ENCODE measurements around the gene NCS1.
A peak's percentile ranks its signal among the peaks of the same experiment; 100 is the strongest.

The NCS1 gene

DNA sequence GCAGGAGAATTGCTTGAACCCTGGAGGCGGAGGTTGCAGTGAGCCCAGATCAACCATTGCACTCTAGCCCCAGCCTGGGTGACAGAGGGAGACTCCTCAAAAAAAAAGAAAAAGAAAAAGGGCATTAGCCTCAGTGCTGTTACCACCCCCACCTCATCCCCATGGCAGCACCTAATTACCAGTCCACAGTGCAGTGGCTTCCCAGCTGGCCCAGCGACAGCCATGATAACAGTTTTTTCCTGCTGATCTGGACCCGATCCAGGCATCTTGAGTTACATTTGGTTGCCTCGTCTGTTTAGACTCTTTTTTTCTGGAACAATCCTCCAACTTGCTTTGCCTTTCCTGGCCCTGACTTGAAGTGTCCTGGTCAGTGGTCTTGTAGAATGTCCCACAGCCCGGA is 24.4 kb downstream of the NCS1 start:
- DNase-seq, result no peak

DNA sequence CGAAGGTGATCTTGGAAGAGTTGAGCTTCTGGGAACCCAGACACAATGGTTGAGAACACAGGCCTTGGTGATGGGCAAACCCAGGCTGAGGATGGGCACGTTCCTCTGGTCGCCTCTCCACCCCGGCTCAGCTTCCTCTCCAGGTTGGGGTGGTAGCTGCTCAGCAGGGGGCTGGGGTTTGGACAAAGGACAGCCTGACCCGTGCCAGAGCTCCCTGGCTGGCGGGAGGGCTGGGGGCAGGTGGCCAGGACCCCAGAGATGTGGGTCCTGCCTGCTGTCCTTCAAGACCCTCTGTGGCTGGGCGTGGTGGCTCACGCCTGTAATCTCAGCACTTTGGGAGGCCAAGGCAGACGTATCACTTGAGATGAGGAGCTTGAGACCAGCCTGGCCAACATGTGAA is 25.2 kb downstream of the NCS1 start:
- DNase-seq, result no peak

DNA sequence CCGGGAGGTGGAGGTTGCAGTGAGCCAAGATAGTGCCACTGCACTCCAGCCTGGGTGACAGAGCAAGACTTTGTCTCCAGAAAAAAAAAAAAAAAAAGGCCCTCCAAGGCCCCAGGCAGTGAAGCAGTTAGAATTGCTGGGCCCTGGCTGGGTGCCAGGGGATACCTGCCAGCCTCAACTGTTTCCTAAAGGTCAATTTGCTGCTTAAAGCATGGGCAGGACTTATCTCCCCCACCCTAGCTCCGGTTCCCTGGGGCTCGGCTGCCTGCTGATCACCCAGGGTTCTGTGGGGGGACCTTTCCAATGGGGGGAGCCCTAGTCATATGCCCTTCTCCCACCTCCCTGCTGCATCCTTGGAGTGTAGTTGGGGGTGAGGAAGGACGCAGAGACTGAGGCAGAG is 25.7 kb downstream of the NCS1 start:
- DNase-seq, result no peak

DNA sequence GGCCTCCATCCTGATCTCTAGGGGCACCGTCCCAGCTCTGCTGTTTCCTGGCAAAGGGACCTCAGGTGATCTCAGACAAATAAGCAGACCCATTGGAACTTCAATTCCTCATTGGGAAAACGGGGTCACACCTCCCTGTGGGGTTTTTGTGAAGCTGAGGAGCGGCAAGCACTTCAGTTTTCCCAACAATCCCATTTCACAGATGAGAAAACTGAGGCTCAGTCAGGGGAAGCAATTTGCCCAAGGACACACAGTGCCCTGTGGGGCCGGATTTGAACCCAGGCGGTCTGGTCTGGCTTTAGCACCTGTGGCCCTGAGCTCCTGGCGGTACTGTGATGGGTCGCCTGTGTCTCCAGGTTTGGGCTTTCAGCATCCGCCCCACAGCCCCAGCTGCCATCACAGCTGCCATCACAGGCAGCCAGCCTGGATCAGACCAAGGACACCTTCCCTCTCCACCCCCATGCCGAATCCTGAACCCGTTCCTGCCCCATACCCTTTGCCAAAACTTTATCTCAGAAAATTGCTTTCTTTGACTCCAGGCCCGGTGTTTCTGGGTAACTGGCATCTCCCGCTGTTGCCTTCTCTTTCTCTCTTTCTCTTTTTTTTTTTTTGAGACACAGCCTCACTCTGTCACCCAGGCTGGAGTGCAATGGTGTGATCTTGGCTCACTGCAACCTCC is 26.4 kb downstream of the NCS1 start:
- DNase-seq, result no peak

DNA sequence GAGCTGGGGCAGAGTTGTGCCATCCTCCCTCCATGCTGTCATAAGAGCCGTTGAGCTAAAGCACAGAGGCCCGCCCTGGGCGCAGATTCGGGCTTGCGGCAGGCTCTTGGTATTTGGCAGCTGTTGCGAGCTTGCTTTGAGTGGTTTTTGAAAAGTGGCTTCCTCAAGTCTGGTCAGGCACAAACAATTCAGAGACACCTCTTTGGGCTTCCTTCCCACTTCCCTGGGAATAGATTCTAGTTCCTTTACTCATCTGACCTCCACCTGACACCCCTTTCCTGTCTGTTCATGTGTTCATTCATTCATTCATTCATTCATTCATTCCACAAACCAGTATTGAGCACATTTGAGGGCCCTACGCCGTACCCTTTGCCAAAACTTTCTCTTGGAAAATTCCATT is 27.4 kb downstream of the NCS1 start:
- no peak for DNase-seq

DNA sequence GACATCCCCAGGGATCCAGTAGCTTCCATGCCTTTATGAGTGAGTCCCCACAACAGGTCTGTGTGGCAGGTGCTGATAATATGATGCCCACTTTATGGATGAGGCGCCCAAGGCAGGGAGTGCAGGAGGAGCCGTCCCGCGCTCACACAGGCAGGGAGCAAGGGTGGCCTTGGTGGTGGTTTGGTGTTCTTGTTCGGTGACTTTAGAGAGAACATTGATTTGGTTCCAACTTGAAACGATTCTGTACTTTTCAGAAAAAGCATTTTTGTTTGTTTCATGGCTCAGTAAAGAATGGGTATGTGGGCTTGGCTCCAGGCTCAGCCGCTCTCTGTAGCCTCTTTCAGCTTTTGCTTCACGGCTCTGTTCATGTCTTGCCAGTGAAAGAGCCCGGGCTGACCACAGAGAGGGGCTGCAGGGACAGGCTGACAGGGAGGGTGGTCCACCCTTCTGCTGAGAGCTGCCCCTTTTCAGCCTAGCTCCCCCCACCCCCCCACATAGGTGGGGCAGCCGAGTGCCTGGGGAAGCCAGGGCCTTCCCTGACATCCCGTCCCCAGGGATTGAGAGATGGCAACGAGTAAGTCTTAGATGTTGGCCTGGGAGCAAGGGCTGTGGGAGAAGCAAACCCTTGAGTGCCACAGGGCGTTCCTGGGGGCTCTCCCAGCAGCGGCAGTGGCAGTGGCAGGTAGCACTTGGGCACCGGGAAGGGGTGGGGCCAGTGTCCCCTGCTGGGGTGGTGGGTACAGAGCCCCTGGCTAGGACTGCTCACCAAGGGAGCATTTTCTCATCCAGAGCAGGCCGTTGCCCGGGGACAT is 28.0 kb downstream of the NCS1 start:
- DNase-seq, result no peak

DNA sequence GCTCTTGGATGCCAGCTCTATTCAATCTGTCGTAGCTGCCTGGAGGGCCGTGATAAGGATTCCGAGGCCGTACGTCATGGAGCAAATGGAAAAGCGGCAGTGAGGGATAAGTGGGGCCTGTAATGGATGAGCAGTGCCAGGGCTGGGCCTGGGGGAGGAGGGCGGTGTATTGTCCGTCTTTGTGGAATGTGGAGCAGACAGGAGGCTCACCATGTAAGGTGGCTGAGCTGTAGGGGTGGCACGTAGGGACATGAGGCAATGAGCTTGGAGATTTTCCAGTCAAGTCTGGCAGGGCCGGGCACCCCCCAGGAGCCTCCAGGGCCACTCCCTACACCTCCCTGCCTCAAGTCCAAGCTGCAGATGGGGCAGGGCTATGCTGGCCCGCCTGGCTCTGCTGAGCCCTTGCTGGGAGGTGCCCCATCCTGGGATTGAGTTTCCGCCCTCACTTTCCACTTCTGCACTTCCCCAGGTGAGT is 29.2 kb downstream of the NCS1 start:
- no peak for DNase-seq

DNA sequence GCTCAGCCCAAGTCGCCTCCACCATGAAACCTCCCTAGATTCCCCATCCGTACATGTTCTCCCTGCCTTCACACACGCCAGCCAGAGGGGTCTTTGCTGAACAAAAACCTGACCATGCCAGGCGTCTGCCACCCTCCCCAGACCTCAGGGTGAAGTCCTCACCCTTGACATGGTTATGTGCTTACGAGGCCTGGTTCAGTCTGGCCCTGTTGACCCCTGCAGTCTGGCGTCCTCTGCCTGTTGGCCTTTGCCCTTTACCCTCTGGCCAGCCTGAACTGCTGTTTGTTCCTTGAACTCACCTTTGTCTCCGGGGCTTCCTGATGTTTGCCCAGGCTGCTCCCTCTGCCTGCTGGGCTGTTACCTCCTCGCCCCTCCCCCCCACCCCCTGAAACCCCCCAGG is 29.8 kb downstream of the NCS1 start:
- DNase-seq, result no peak

DNA sequence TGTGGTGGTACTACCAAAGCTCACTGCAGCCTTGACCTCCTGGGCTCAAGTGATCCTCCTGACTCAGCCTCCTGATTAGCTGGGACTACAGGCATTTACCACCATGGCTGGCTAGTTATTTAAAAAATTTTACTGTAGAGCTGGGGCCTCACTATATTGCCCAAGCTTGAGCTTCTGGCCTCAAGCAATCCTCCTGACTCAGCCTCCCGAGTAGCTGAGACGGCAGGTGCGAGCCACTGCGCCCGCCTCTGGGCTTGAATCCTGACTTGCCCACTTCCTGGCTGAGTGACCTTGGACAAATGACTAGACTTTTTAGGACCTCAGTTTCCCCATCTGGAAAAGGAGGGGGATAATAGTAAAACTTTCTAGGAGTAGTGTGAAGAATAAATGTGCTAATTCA is 32.1 kb downstream of the NCS1 start:
- DNase-seq, result no peak

DNA sequence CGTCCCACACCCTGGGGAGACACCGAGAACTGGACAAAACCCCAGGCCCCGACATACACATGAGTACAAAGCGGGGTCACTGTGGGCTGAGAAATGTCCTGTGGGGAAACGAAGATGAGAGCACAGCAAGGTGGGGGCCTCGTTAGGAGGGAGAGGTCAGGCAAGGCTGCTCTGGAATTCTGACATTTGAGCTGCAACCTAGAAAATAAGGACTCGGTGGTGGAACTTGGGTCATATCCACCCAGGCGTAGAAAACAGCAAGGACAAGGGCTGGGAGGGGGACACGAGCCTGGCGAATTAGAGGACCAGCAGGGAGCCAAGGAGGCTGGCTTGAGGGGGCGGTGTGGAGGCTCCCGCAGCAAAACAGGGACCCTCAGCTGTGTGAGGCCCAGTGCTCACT is 32.8 kb downstream of the NCS1 start:
- no peak for DNase-seq

DNA sequence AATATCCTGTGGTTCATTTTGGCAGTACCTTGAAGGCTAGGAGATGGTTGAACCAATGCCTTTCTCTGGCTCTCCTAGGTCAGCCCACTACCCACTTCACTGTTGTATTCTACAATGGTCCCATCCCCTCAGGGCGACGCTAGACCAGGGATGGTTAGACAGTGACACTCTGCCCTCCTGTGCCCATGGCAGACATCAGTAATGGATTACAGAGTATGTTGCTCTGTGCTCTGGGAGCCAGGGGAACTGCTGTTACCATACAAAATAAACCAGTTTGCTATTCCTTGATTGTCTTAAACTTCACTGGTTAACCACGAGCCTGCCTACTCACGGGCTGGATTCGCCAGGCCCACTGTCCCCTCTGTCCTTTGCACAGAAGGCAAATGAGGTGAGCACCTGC is 33.7 kb downstream of the NCS1 start:
- no peak for DNase-seq

DNA sequence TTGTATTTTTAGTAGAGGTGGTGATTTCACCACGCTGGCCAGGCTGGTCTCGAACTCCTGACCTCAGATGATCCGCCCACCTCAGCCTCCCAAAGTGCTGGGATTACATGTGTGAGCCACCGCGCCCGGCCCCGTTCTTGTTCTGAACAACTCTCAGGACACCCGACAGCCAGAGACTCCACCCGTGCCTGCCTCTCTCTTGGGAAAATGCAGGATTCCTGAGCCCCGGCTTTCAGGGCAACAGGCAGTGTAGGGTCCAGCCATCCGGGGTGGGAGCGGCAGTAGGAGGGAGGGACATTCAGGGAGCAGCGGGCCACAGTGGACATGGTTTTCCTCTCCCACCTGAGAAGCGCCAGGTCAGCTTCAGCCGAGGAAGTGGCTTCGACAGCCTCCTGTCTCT is 34.4 kb downstream of the NCS1 start:
- DNase-seq, result no peak

DNA sequence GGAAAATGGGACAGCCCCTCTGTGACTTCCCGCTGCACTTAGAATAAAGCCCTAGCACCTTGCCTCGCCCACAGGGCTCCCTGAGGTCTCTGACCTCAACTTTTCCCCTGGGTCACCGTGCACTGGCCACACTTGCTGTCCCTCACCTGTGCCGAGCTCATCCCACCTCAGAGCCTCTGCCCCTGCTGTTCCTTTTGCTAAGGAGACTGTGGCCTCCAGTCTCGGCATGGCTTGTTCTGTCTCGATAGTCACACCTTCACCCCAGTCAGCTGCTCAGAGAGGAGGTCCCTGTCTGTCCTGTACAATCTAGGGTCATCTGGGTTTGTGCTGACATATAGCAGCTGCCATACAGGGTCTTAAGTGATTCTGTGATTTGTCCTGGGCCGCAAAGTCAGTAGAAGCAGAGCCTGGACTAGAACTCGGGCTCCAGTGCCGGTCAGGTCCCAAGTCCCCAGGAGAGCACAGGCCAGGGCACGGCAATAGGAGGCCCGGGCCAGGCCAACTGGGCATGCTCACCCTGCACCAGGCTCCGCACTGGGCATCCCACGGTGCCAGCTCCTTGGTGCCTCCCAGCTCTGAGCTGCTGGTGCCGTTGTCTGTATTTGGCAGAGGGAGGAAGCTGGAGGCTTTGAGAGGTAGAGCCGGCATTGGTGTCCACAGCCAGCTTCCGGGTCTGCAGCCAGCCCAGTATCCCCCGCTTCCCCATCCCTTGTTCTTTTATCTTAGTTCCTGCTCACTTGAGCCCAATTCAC is 35.2 kb downstream of the NCS1 start:
- DNase-seq, result no peak

DNA sequence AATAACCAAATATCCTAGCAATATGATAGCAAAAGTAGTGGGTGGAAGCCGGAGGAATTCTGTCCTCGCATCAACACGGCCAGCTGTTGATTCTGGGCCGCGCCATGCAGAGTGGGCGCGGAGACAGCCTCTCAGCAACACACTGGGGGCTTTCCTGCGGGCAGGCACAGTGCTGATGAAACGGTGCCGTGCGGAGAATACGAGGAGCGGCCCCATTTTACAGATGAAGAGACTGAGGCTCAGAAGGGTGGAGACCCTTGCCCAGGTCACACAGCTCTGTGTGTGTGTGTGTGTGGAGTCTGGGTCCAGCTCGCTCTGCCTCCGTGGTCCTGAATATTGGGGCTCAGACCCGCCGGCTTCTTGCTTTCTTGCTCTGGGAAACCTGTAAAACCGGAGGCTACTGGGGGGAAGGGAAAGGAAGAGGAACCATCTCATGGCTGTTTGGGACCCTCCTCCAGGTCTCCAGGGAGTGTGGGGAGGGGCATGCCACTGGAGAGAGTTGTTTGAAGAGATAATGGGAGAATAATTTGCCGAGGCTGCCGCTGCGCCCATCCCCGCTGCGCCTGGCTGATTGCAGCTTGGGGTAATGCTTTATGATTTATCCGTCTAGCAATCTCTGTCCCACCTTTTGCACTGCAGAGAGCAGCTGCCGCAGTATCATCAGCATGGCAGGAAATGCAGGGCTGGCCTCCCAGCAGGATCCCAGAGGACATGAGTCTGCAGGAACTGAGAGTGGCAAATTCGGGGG is 36.6 kb downstream of the NCS1 start:
- no peak for DNase-seq

DNA sequence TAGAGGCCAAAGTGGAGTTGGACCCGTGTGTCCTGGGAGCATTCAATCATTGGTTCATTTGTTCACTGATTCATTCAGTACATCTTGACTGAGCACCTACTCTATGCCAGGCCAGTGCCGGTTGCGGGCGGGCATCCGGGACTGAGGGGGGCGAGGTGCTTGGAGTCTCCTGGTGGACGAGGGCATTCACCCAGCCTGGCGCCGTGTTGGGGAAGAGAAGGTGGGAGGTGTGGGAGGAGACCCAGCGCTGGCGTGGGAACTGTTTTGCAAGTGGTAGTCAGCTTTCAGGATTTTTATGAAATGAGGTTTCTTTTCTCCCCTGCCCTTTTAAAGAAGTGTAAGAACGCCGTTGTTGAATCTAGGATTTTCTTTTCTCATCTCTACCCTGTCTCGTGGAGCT is 37.2 kb downstream of the NCS1 start:
- no peak for DNase-seq

DNA sequence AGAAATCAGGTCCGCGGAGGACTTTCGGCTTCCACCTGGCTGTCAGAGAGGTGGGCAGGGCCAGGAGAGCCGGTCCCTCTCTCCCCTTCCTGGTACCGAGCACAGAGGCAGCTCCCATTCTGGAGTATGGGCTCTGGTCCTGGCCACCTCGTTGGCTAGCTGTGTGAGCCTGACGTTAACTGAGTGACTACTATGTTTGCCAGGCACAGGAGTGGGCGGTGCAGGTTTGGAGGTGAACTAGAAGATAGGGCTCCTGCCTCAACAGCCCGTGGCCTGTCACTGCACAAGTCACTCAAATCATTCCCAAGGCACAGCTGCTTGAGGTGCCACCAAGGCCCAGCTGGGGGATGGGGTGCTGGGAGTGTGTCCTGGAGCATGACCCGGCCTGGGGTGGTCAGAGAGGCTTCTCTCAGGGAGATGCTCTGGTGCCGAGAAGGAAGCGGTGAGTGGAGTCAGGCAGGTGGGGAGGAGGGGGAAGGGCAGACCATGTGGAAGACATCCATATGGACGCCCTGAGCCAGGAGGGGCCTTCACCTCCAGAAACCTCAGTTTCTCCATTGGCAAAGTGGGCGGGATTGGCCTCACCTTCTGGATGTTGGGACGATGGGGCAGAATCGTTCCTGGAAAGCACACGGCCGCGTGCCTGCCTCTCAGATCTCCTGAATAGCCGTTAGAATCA is 39.5 kb downstream of the NCS1 start:
- no peak for DNase-seq

DNA sequence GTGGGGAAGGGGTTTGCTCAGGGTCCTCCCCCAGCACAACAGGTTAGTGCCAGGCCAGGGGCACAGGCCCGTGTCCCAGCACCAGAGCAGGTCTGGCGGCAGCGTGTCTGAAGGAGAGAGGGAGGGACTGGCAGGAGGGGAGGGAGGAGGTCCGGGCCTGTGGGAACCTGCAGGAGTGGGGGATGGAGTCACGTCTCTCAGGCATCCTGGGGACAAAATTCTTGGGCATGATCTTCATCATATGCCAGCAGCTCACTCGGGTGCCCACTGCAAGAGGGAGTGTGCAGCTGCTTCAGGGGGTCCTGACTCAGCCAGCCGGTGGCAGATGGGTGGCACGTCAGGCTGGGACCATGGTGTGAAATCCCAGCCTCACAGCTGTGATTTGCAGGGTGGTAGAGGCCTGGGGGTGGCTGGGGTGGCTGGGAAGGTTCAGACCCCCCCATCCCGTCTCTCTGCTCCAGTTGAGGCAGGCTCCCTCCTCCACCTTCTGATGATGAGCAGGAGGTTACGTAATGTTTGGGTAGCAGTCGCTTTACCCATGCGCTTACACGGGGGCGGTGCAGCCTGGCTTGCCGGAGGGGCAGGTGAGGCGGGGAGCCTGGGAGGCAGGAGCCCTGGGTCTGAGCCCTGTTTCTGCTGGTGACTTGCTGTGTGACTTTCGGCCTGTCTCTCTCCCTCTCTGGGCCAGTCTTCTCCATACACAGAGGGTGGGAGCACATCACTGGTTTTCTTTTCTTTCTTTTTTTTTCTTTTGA is 40.5 kb downstream of the NCS1 start:
- no peak for DNase-seq

DNA sequence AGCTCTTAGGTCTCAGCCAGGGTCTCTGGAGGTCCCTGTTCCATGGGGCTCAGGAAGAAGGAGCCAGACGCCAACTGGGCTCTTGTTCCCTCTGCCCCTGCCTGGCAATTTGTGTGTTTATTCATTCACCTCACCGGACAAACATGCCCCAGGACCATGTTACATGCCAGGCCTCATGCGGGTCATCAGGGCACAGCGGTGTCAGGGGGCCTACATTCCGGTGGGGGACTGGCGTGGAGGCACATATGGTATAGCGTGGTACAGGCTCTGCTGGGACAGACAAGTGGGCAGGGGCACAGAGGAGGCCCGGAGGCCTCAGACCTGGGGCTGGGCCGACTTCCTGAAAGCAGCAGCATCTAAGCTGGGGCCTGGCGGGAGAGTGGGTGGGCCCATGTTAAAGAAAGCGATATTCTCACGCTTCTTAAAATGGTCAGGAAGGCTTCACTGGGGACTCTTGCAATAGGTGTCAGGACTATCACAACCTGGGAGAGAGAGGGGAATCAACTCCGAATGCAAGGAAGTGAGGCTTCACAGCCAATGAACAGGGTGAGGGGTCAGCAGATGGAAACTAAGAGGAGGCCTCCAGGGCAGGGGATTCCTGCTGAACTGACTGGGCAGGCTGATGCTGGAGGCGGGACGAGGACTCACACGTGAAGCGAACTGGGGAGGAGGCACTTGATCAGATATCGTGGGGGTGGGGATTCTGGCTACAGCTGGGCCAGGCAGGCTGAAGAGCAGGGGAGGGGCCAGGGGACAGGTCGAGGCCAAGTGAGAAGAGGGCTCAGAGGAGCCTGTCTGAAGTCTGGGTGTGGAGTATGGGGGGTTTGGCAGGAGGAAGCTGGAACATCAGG is 41.9 kb downstream of the NCS1 start:
- DNase-seq, result no peak

DNA sequence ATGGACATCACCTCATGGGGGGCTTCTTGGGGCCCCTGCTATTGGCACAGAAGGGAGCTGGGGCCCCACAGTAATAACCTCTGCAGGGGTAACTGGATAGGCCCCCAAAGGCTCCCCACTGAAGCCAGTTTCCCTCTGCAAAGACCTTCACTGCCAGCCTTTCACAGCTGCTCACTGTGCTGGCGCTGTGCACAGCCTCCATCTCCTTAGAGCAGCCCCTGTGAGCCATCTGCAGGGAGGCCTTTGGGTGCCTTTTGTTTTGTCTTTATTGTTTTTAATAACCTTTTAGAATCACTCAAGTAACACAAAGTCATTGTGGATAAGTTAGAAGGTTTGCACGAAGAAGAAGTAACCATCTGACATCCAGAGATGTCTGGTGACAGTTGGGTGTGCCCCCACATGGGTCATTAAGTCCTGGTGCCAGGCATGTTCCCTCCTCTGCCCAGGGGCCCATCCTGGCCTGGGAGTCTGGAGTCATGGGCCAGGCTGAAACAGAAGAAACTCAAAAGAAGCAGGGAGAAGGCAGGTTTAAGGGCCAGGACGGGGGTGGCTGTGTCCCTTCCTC is 42.7 kb downstream of the NCS1 start:
- DNase-seq, result no peak

DNA sequence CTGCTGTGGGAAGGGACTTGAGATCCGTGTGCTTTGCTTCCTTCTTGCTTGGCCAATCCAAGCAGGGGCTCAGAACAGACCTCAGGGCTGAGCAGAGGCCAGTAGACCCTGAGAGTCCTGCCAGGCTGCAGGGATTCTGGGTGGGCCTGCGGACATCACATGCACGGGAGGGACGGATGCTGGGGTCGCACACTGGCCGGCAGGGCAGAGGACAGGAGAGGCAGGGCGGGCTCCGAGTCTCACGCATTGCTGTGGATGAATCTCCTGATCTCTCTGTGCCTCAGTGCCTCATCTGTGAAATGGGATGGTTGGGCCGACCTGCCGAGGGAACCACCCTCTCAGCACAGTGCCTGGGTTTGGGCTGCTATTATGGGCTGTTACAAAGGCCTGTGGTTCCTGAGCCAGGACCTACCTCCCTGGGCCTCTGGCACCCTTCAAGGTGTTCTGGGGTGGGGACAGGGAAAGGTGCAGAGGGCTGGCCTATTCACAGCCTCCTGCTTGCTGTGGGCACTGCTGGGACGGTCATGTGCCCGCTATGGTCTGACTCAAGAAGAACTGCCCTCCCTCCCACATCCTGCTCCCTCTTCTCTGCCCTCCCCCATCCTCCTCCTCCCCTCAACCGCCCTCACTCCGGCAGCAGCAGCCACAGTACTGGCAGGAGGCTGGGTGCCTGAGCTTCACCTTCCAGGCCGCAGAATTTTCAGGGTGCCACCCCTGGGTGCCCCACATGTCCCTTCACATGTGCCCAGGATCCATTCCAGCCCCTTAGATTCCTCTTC is 43.3 kb downstream of the NCS1 start:
- DNase-seq, result peak; percentile 21

Measured in suppressor macrophage treated with lipopolysaccharide for 4 hours (primary cell).